GM19467 (cell line): ENCODE results near the gene SH3PXD2A.
"Not testable (repeated sequence)": the region's sequence is repeated elsewhere in the genome, so short reads cannot be mapped to it uniquely, and the experiment has no call there.

Experiments
- ATAC-seq: cut with Tn5 transposase; IDR thresholded peaks from one replicate; pipeline ENCODE4 v1.9.1; 2021; ENCODE audit warnings: mild to moderate bottlenecking, moderate library complexity; ENCODE audit not compliant: unreplicated experiment

The SH3PXD2A gene

DNA sequence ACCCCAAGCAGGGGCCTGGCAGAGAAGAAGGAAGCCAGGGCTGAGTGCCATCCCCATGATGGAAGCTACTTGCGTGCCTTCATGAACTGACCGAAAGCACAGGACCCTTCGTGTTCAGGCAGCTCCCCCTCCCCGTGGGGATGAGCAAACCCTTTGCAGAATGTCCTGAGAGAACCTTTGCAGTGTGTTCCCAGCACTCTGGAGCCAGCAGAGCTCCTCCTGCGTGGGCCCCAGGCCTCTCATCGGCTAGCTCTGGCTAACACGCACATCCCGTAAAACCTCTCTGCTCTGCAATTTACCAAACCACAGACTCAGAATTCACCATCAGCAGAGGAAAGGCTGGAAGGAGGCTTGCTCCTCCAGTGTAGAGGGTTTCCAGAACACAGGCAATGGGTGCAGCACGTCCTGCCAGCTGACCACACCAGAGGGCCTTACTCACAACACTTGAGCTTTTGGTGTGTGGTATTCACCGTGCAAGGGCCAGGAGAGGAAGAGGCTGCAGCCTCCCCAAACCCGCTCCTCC, 3.1 kb downstream of the SH3PXD2A start:
- no peak for ATAC-seq

- no peak for ATAC-seq
Observed at GRCh38 chr10:103851261-103851660, 4.1 kb downstream of the SH3PXD2A start.

- no peak for ATAC-seq
Observed at GRCh38 chr10:103850572-103850895, 4.8 kb downstream of the SH3PXD2A start.

DNA sequence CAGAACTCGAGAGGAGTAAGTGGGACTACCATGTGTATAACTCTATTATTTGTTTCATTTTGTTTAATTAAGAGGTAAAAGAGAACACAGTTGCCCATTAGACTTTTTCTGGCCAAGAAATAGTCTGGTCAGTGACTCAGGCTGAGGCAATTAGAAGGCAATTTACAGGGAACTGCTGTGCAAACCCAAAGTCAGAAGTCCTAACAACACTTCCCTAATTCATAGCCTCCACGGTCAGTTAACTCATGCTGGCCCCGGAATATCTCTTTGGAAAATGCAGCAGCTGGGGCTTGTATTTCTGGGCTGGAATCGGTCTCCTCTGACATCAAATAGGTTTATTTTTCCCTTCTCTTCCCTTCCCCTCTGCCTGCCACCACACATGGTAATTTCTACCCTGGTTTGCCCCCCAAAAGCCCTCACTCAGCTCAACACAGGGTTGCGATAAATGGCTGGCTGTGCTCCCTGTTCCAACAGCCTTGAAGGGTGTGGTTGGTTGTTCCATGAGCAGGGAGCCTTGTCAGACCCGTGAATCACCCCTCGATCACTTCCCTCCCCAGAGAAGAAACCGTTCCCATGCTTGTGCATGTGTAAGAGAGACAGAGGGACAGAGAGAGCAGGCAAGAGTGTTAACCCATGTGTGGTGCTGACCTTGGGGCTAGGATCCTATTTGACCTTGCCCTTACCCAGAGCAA, 5.3 kb downstream of the SH3PXD2A start:
- ATAC-seq, result no peak

DNA sequence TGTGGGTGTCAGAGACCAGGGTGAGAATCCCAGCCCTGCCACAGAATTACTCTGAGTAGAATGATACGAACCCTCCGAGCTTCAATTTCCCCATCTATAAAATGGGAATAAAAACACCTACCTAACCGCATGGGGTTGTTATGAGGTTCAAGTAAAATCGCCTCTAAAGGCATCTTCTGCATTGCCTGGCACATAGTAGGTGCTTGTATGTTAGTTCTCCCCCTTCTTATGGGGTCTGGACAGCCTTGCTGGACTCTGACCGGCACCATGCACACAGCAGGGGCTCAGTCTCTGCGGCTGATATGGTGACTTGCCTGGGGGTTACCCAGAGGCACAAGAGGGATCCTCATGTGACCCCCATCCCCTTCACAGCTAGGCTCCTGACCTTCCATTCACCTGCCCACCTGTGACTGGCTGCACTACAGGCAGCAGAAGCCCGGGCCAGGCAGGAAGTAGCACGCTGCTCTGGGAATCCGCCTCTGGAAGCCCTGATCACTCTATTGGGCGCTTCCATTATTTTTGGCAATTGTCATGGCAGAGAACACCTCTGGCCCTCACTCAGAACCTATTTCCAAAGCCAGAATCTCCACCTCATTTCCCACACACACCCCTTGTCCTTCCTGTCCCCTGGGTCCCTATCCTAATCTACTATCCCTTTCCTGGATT, 6.0 kb downstream of the SH3PXD2A start:
- no peak for ATAC-seq

- no peak for ATAC-seq
Observed at GRCh38 chr10:103847909-103848468, 7.4 kb downstream of the SH3PXD2A start.

DNA sequence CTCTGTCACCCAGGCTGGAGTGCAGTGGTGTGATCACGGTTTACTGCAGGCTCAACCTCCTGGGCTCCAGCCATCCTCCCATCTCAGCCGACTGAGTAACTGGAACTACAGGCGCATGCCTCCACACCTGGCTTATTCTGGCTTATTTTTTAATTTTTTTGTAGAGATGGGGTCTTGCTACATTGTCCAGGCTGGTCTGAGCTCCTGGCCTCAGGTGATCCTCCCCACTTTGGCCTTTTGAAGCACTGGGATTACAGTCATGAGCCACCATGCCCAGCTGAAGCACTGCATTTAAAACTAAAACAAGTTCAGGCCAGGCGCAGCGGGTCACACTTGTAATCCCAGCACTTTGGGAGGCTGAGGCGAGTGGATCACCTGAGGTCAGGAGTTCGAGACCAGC, 8.0 kb downstream of the SH3PXD2A start:
- ATAC-seq, result no peak

GRCh38 chr10:103845972-103846371, 9.4 kb downstream of the SH3PXD2A start:
- no peak for ATAC-seq

GRCh38 chr10:103845346-103845745, 10.0 kb downstream of the SH3PXD2A start:
- ATAC-seq, result not testable (repeated sequence)

- ATAC-seq, result no peak
Observed at GRCh38 chr10:103843854-103844570, 11.4 kb downstream of the SH3PXD2A start.

GRCh38 chr10:103843045-103843444, 12.3 kb downstream of the SH3PXD2A start:
- ATAC-seq, result no peak

GRCh38 chr10:103842605-103843004, 12.8 kb downstream of the SH3PXD2A start:
- no peak for ATAC-seq

DNA sequence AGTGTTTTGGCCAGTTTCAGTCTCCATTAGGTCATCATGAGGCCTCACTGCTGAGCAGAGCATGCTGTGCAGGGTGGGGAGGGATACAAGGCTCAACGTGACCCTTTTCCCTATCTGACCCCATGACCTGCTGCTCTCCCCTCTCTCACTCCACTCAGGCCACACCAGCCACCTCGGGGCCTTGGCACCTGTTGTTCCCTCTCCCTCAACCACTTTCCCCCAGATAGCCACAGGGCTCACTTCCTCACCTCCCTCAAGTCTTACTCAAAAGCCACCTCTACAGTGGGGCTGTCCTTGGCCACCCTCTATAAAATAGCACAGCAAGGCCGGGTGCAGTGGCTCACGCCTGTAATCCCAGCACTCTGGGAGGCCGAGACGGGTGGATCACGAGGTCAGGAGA, 13.9 kb downstream of the SH3PXD2A start:
- no peak for ATAC-seq

DNA sequence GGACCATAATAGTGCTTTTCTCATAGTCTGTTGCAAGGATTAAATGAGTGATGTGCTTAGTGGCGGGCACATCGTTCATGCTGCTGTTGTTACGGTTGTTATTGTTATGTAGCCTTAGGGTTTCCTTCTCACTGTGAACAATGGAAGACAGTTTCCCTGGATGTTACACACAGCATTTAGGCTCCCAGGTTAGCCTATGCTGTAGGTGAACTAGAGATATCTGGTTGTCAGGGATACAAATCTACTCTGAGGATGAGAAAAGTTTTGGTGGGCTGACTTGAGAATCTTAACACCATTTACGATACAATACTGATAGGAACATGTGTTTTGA, 14.7 kb downstream of the SH3PXD2A start:
- ATAC-seq, result no peak

GRCh38 chr10:103839872-103840739, 15.3 kb downstream of the SH3PXD2A start:
- no peak for ATAC-seq

- no peak for ATAC-seq
Observed at GRCh38 chr10:103839519-103839871, 15.9 kb downstream of the SH3PXD2A start.

DNA sequence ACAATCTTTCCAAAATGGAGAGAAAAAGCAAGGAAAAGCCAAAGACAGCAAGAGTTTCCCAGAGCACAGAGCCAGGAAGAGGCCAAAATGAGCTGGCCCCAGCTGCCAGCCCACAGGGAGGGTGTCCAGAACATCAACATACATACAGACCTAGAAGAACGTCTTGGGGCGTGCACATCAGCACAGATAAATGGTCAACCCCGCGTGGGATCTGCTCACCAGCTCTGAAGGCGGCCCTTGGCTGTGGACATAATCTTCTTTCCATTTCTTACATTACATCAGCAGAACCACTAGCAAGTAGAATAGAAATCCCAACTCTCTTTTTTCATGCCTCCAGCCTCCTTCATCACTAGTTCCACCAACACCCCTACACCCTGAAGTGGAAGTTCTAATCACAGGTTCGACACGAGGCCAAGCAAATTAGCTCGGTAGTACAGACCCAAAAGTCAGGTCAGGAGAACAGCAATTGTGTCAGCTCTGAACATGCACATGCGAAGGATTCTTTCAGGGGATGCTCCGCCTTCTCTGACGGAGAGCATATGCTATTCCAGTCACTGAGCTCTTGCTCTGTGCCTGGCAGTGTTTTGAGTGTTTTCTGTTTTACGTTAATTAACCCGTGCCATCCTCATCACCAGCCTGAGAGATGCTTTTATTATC, 16.4 kb downstream of the SH3PXD2A start:
- ATAC-seq, result no peak

DNA sequence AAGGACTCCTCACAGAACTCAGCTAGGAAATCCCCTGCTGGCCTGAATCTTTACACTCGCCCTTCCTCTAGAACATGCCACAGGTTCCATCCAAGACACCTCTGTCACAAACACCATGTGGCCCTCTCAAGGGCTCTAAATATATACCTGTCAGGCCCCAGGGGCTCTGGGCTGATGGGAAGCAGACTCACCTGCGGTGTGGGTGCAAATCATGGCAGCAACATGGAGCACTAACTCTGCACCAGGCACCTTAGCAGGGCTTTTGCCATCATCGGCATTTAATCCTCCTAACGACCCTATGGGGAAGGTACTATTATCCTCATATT, 17.3 kb downstream of the SH3PXD2A start:
- no peak for ATAC-seq

- no peak for ATAC-seq
Observed at GRCh38 chr10:103837370-103838069, 17.9 kb downstream of the SH3PXD2A start.

DNA sequence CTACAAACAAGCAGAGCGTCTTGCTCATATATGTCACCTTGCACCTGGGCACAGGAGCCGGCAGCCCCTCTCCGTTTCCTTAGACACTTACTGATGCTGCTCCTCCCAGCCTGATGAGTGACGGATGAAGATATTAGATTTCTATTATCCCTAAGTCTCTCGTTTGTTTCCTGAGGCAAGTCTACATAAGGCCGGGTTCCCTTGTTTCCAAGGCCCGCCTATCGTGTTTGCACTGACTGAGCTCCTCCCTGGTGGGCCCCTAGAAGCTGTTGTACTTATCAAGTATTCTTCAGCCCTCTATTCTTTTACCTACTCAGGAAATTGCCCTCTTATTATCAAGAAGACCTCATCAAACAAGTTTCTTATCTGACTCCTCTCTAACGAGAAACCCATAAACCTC, 18.5 kb downstream of the SH3PXD2A start:
- ATAC-seq, result no peak
